ENCODE measurements around the gene OR4K15. TPM values are rescaled to one million over a fixed set of nuclear protein-coding genes. Genes with fewer than 3 reads are reported as not detected.

Gene OR4K15
- total and polyA plus RNA-seq, 2 experiments from 2014 or later: not detected

Other genes starting within 250 kb of the OR4K15 start
- gene OR4Q3, start 232.0 kb upstream of the OR4K15 start, total RNA-seq (2014; rRNA removed; shearing (Covaris generic)): not detected in 2 replicates
- not detected in 2 replicates for gene OR4Q3, start 232.0 kb upstream of the OR4K15 start, polyA plus RNA-seq (2016; fragmentation: Nextera tagmentation; extraction: Ambion mirVana)
- gene OR4M1, start 202.1 kb upstream of the OR4K15 start, total RNA-seq (2014; rRNA removed; shearing (Covaris generic)): not detected in 2 replicates
- not detected in 2 replicates for gene OR4M1, start 202.1 kb upstream of the OR4K15 start, polyA plus RNA-seq (2016; fragmentation: Nextera tagmentation; extraction: Ambion mirVana)
- not detected in 2 replicates for gene OR4N2, start 171.8 kb upstream of the OR4K15 start, total RNA-seq (2014; rRNA removed; shearing (Covaris generic))
- not detected in 2 replicates for gene OR4N2, start 171.8 kb upstream of the OR4K15 start, polyA plus RNA-seq (2016; fragmentation: Nextera tagmentation; extraction: Ambion mirVana)
- gene OR4K2, start 100.4 kb upstream of the OR4K15 start, total RNA-seq (2014; rRNA removed; shearing (Covaris generic)): not detected in 2 replicates
- not detected in 2 replicates for gene OR4K2, start 100.4 kb upstream of the OR4K15 start, polyA plus RNA-seq (2016; fragmentation: Nextera tagmentation; extraction: Ambion mirVana)
- gene OR4K5, start 55.0 kb upstream of the OR4K15 start, total RNA-seq (2014; rRNA removed; shearing (Covaris generic)): not detected in 2 replicates
- not detected in 2 replicates for gene OR4K5, start 55.0 kb upstream of the OR4K15 start, polyA plus RNA-seq (2016; fragmentation: Nextera tagmentation; extraction: Ambion mirVana)
- gene OR4K1, start 44.7 kb upstream of the OR4K15 start, total RNA-seq (2014; rRNA removed; shearing (Covaris generic)): not detected in 2 replicates
- gene OR4K1, start 44.7 kb upstream of the OR4K15 start, polyA plus RNA-seq (2016; fragmentation: Nextera tagmentation; extraction: Ambion mirVana): not detected in 2 replicates
- gene OR4Q2, start 26.6 kb downstream of the OR4K15 start, total RNA-seq (2014; rRNA removed; shearing (Covaris generic)): not detected in 2 replicates
- gene OR4Q2, start 26.6 kb downstream of the OR4K15 start, polyA plus RNA-seq (2016; fragmentation: Nextera tagmentation; extraction: Ambion mirVana): not detected in 2 replicates
- gene OR4K14, start 43.7 kb downstream of the OR4K15 start, total RNA-seq (2014; rRNA removed; shearing (Covaris generic)): not detected in 2 replicates
- not detected in 2 replicates for gene OR4K14, start 43.7 kb downstream of the OR4K15 start, polyA plus RNA-seq (2016; fragmentation: Nextera tagmentation; extraction: Ambion mirVana)
- not detected in 2 replicates for gene OR4K13, start 60.4 kb downstream of the OR4K15 start, total RNA-seq (2014; rRNA removed; shearing (Covaris generic))
- not detected in 2 replicates for gene OR4K13, start 60.4 kb downstream of the OR4K15 start, polyA plus RNA-seq (2016; fragmentation: Nextera tagmentation; extraction: Ambion mirVana)
- gene OR4L1, start 84.5 kb downstream of the OR4K15 start, total RNA-seq (2014; rRNA removed; shearing (Covaris generic)): not detected in 2 replicates
- not detected in 2 replicates for gene OR4L1, start 84.5 kb downstream of the OR4K15 start, polyA plus RNA-seq (2016; fragmentation: Nextera tagmentation; extraction: Ambion mirVana)
- gene OR4K17, start 135.1 kb downstream of the OR4K15 start, total RNA-seq (2014; rRNA removed; shearing (Covaris generic)): not detected in 2 replicates
- not detected in 2 replicates for gene OR4K17, start 135.1 kb downstream of the OR4K15 start, polyA plus RNA-seq (2016; fragmentation: Nextera tagmentation; extraction: Ambion mirVana)
- gene OR4N5, start 163.2 kb downstream of the OR4K15 start, total RNA-seq (2014; rRNA removed; shearing (Covaris generic)): not detected in 2 replicates
- gene OR4N5, start 163.2 kb downstream of the OR4K15 start, polyA plus RNA-seq (2016; fragmentation: Nextera tagmentation; extraction: Ambion mirVana): not detected in 2 replicates
- gene OR11G2, start 215.3 kb downstream of the OR4K15 start, total RNA-seq (2014; rRNA removed; shearing (Covaris generic)): not detected in 2 replicates
- gene OR11G2, start 215.3 kb downstream of the OR4K15 start, polyA plus RNA-seq (2016; fragmentation: Nextera tagmentation; extraction: Ambion mirVana): not detected in 2 replicates
- not detected in 2 replicates for gene OR11H6, start 248.1 kb downstream of the OR4K15 start, total RNA-seq (2014; rRNA removed; shearing (Covaris generic))
- gene OR11H6, start 248.1 kb downstream of the OR4K15 start, polyA plus RNA-seq (2016; fragmentation: Nextera tagmentation; extraction: Ambion mirVana): not detected in 2 replicates